Lower leg skin (tissue), 3 donors: ENCODE measurements around the gene PCLAF.

Source experiments
- POLR2A ChIP-seq, 2 donors: fragments of 450-650 bp; IDR thresholded peaks; one replicate each; pipeline ENCODE4 v1.6.1; 2016 to 2017; ENCODE audit warnings: antibody characterized with exemption in 2 of 2, mild to moderate bottlenecking in 1 of 2, moderate library complexity in 1 of 2
- TF ChIP-seq, protein P1 (sequence below), 3 donors: fragments of 450-650 bp; IDR thresholded peaks; one replicate each; pipeline ENCODE4 v1.5.1; 2016; ENCODE audit warnings: antibody characterized with exemption in 3 of 3, mild to moderate bottlenecking in 3 of 3, moderate library complexity in 2 of 3

DNA sequence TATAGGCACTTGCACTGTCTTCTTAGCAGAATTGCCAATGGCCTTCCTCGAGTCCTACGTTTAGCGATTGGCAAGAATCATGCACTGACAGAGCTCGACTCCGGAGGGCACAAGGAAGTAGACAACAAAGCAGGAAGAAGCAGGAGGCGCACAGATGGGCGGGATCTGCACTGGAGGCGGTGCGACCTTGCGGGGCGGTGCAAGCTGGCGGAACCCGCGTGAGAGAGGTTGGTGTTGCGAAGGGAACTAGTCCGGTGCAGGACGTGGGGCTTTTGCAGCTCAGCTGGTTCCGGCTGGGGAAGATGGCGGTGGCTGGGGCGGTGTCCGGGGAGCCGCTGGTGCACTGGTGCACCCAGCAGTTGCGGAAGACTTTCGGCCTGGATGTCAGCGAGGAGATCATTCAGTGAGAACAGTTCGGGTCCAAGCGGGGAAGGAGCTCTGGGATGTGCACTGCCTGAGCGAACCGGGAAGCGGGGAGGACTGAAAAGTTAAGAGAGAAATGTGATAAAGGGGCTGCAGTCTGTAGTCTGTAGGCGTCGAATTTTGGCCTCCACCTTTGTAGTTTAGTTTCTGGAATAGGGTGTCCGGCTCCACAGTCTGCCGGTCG, 6.4 kb upstream of the PCLAF start, which contains the start of gene TRIP4:
- TF ChIP-seq, protein P1, sequence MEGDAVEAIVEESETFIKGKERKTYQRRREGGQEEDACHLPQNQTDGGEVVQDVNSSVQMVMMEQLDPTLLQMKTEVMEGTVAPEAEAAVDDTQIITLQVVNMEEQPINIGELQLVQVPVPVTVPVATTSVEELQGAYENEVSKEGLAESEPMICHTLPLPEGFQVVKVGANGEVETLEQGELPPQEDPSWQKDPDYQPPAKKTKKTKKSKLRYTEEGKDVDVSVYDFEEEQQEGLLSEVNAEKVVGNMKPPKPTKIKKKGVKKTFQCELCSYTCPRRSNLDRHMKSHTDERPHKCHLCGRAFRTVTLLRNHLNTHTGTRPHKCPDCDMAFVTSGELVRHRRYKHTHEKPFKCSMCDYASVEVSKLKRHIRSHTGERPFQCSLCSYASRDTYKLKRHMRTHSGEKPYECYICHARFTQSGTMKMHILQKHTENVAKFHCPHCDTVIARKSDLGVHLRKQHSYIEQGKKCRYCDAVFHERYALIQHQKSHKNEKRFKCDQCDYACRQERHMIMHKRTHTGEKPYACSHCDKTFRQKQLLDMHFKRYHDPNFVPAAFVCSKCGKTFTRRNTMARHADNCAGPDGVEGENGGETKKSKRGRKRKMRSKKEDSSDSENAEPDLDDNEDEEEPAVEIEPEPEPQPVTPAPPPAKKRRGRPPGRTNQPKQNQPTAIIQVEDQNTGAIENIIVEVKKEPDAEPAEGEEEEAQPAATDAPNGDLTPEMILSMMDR (IDR thresholded peaks at IDR 0.05) = peak in 1 of 3 donors; percentile 41
- no peak for TF ChIP-seq POLR2A (IDR thresholded peaks at IDR 0.05)
